Measurements from ENCODE around the gene PTPN3. TPM values are rescaled to one million over a fixed set of nuclear protein-coding genes. Genes with fewer than 3 reads are reported as not detected.

Gene PTPN3
- polyA plus RNA-seq, 3 donors: not detected

- Mint-ChIP-seq H3K9me3 (peaks cover 0 to 3% (median 0%) of the 10 kb centered on the region in 7 donors), H3K36me3 (no peaks in the 10 kb centered on the region), H3K4me3 (no peak overlapping the region), H3K27me3 (ENCODE audit: low read depth in 3 of 3) (peaks cover 39 to 73% (median 41%) of the 10 kb centered on the region in 3 donors), H3K4me1 (no peaks in the 10 kb centered on the region), H3K27ac (no peak overlapping the region)
- H3K4me1 ChIP-seq (ENCODE audit: control insufficient read depth in 1 of 2, insufficient read depth in 2 of 2, low read length in 2 of 2): no peaks in the 10 kb centered on the region
- no peaks in the 10 kb centered on the region for H4K20me1 ChIP-seq (ENCODE audit: insufficient read depth, low read length)
- no peak overlapping the region for H3K27ac ChIP-seq (ENCODE audit: low read depth in 1 of 2, low read length in 2 of 2)
- TF ChIP-seq CTCF (IDR thresholded peaks at IDR 0.05): no peak
- no peaks in the 10 kb centered on the region for H3K36me3 ChIP-seq (replicated peaks in 1 of 2; ENCODE audit: control insufficient read depth in 1 of 2, insufficient read depth in 2 of 2, low read length in 2 of 2)
- no peak overlapping the region for H3K4me3 ChIP-seq (replicated peaks in 1 of 3; ENCODE audit: low read depth in 2 of 3, low read length in 3 of 3)
- DNase-seq: no peak
- WGBS (ENCODE audit: insufficient coverage): 58% methylated on average over 6 of the region's 7 CpGs
- intact Hi-C loops (cut with micrococcal nuclease): no loop called here
- no peak overlapping the region for H3K4me2 ChIP-seq (replicated peaks; ENCODE audit: extremely low read depth, low read length, poor library complexity, severe bottlenecking)
- H3K79me2 ChIP-seq (ENCODE audit: insufficient read depth, low read length): no peaks in the 10 kb centered on the region
- H2AFZ ChIP-seq (ENCODE audit: insufficient read depth, low read depth, low read length, poor library complexity, severe bottlenecking): no peak overlapping the region
- no peaks in the 10 kb centered on the region for H3K9me3 ChIP-seq (replicated peaks in 1 of 2; ENCODE audit: control insufficient read depth in 1 of 2, insufficient read depth in 1 of 2, low read length in 2 of 2)
- H3K9ac ChIP-seq (ENCODE audit: insufficient read depth, low read length, poor library complexity, severe bottlenecking): no peak overlapping the region
- peaks cover 0 to 26% of the 10 kb centered on the region in 2 donors for H3K27me3 ChIP-seq (ENCODE audit: control insufficient read depth in 2 of 2, insufficient read depth in 2 of 2, low read length in 2 of 2)
Observed at GRCh38 chr9:109487247-109487646, 10.9 kb downstream of the PTPN3 start.

GRCh38 chr9:109483744-109484429 lies 14.2 kb downstream of the PTPN3 start:
- Mint-ChIP-seq H3K9me3 (peaks cover 0 to 3% (median 0%) of the 10 kb centered on the region in 7 donors), H3K36me3 (no peaks in the 10 kb centered on the region), H3K4me1 (no peaks in the 10 kb centered on the region), H3K27me3 (ENCODE audit: low read depth in 3 of 3) (peaks cover 56 to 72% (median 56%) of the 10 kb centered on the region in 3 donors), H3K4me3 (peak overlapping the region in 1 of 2 donors; percentile 16), H3K27ac (no peak overlapping the region)
- no peak overlapping the region for H3K27ac ChIP-seq (ENCODE audit: low read depth in 1 of 2, low read length in 2 of 2)
- no peaks in the 10 kb centered on the region for H4K20me1 ChIP-seq (ENCODE audit: insufficient read depth, low read length)
- no peak overlapping the region for H3K4me3 ChIP-seq (replicated peaks in 1 of 3; ENCODE audit: low read depth in 2 of 3, low read length in 3 of 3)
- H2AFZ ChIP-seq (ENCODE audit: insufficient read depth, low read depth, low read length, poor library complexity, severe bottlenecking): no peak overlapping the region
- H3K27me3 ChIP-seq (ENCODE audit: control insufficient read depth in 2 of 2, insufficient read depth in 2 of 2, low read length in 2 of 2): peaks cover 0 to 42% of the 10 kb centered on the region in 2 donors
- no peaks in the 10 kb centered on the region for H3K79me2 ChIP-seq (ENCODE audit: insufficient read depth, low read length)
- WGBS (ENCODE audit: insufficient coverage): 82% methylated on average over 13 of the region's 14 CpGs
- no peak for DNase-seq
- H3K36me3 ChIP-seq (replicated peaks in 1 of 2; ENCODE audit: control insufficient read depth in 1 of 2, insufficient read depth in 2 of 2, low read length in 2 of 2): no peaks in the 10 kb centered on the region
- no peaks in the 10 kb centered on the region for H3K9me3 ChIP-seq (replicated peaks in 1 of 2; ENCODE audit: control insufficient read depth in 1 of 2, insufficient read depth in 1 of 2, low read length in 2 of 2)
- H3K9ac ChIP-seq (ENCODE audit: insufficient read depth, low read length, poor library complexity, severe bottlenecking): no peak overlapping the region
- TF ChIP-seq CTCF (IDR thresholded peaks at IDR 0.05): no peak
- H3K4me1 ChIP-seq (ENCODE audit: control insufficient read depth in 1 of 2, insufficient read depth in 2 of 2, low read length in 2 of 2): no peaks in the 10 kb centered on the region
- no peak overlapping the region for H3K4me2 ChIP-seq (replicated peaks; ENCODE audit: extremely low read depth, low read length, poor library complexity, severe bottlenecking)
- intact Hi-C loops (cut with micrococcal nuclease): no loop called here

Data from CD14-positive monocyte (primary cell).